CD4-positive, alpha-beta T cell treated with Interleukin-10 for 1 hour (primary cell): Measurements from ENCODE around the gene BEGAIN.

Experiments
- DNase-seq: peaks from one replicate; pipeline ENCODE4 v3.0.0-alpha.2; 2020

BEGAIN gene

GRCh38 chr14:100587086-100587762, at the start of gene BEGAIN:
Gene BEGAIN, minus strand, starts transcription at chr14:100587417. Its CDS starts 127 bp downstream, at chr14:100587290.
- no peak for DNase-seq

GRCh38 chr14:100636559-100636958, 49.3 kb upstream of the BEGAIN start:
- DNase-seq: no peak

GRCh38 chr14:100634026-100634425, 46.8 kb upstream of the BEGAIN start:
- DNase-seq: no peak

- DNase-seq: no peak
Measured at GRCh38 chr14:100633406-100633805, 46.2 kb upstream of the BEGAIN start.

GRCh38 chr14:100629696-100630095, 42.5 kb upstream of the BEGAIN start:
- DNase-seq: no peak

GRCh38 chr14:100629098-100629497, 41.9 kb upstream of the BEGAIN start:
- DNase-seq: no peak

- no peak for DNase-seq
Measured at GRCh38 chr14:100628225-100628624, 41.0 kb upstream of the BEGAIN start.

GRCh38 chr14:100626614-100627013, 39.4 kb upstream of the BEGAIN start:
- no peak for DNase-seq

GRCh38 chr14:100623961-100624360, 36.7 kb upstream of the BEGAIN start:
- DNase-seq: no peak

- DNase-seq: no peak
Measured at GRCh38 chr14:100623557-100623956, 36.3 kb upstream of the BEGAIN start.

GRCh38 chr14:100622708-100623485, 35.7 kb upstream of the BEGAIN start:
- no peak for DNase-seq

GRCh38 chr14:100622224-100622623, 35.0 kb upstream of the BEGAIN start:
- no peak for DNase-seq

GRCh38 chr14:100621806-100622205, 34.6 kb upstream of the BEGAIN start:
- DNase-seq: no peak

- DNase-seq: no peak
Measured at GRCh38 chr14:100620255-100621100, 33.3 kb upstream of the BEGAIN start.

GRCh38 chr14:100619396-100620254, 32.4 kb upstream of the BEGAIN start:
- DNase-seq: no peak

GRCh38 chr14:100618763-100619320, 31.6 kb upstream of the BEGAIN start:
- no peak for DNase-seq

- peak; percentile 8 for DNase-seq
Measured at GRCh38 chr14:100618318-100618693, 31.1 kb upstream of the BEGAIN start.

GRCh38 chr14:100617410-100618317, 30.4 kb upstream of the BEGAIN start:
- no peak for DNase-seq

- DNase-seq: peak; percentile 37
Measured at GRCh38 chr14:100616854-100617409, 29.7 kb upstream of the BEGAIN start.
